Measurements from ENCODE around the gene RNF223. TPM values are rescaled to one million over a fixed set of nuclear protein-coding genes. Genes with fewer than 3 reads are reported as not detected.
"Not testable (repeated sequence)": the region's sequence is repeated elsewhere in the genome, so short reads cannot be mapped to it uniquely, and the experiment has no call there.

Gene RNF223
- total RNA-seq, 1 donor from 2014 or later, result 1.2 TPM

DNA sequence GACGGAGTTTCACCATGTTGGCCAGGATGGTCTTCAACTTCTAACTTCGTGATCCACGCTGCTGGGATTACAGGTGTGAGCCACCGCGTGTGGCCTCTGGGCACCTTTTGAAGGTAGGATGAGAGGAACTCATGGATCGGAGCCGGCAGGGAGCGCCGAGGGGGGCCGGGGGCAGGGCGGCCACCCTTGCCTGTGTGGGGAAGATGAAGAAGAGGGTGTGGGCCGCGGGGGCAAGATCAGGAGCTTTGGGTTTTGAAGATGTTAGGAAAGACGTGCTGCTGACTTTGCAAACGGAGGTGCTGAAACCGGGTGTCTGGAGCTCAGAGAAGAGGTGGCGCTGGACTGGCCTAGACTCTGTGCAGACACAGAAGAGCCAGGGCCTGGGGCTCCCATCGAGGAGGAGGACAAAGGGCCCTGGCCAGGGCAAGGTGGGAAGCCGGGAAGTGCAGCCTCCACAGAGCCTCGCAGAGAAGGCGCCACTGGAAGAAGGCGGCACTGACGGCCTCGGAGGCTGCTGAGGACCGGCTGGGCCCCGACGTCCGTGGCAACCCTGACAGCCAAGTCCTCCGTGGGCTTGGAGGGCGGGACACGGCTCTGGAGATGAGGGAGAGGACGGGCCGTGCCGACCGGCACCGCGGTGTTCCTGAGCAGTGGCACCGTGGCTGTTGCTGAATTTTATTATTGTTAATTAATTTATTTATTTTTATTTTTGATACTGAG, 13.7 kb downstream of the RNF223 start:
- H3K9me3 Mint-ChIP-seq, result no peaks in the 10 kb centered on the region

DNA sequence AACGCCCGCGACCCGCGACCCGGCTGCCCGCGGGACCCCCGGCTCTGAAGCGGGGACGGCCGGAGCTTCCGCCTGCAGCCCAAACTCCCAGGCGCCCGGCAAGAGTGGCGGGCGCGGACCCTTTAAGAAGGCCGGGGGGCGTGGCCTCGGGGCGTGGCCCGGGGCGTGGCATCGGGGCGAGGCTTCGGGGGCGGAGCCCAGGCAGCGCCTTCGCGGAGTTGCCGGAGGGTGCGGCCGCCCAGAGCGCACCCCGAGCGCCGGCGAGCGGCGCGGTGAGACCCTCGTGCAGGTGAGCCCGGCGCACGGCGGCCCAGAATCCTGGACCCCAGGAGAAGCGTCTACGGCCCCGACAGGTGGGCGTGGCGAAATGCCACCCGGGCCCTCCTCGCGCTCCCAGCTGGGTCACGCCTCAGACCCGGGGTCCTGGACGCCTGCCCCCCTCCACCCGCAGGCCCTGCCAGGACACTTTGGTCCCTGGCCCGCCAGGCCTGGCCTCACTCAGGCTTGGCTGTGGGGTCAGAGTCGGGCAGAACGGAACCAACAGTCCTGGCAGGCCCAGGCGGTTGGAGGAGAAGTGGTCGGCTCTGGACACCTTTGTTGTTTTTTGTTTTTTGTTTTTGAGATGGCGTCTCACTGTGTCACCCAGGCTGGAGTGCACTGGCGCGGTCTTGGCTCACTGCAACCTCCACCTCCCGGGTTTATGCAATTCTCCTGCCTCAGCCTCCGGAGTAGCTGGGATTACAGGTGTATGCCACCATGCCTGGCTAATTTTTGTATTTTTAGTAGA, 14.4 kb downstream of the RNF223 start:
- Mint-ChIP-seq H3K4me1 (ENCODE audit: unreplicated experiment) (peaks cover 5% of the 10 kb centered on the region), H3K36me3 (no peaks in the 10 kb centered on the region), H3K4me3 (peak overlapping the region; percentile 45), H3K27me3 (peaks cover 40% of the 10 kb centered on the region), H3K27ac (no peak overlapping the region), H3K9me3 (no peaks in the 10 kb centered on the region)
- DNase-seq (ENCODE audit: extremely low spot score, unreplicated experiment), result no peak
- TF ChIP-seq, protein P1, sequence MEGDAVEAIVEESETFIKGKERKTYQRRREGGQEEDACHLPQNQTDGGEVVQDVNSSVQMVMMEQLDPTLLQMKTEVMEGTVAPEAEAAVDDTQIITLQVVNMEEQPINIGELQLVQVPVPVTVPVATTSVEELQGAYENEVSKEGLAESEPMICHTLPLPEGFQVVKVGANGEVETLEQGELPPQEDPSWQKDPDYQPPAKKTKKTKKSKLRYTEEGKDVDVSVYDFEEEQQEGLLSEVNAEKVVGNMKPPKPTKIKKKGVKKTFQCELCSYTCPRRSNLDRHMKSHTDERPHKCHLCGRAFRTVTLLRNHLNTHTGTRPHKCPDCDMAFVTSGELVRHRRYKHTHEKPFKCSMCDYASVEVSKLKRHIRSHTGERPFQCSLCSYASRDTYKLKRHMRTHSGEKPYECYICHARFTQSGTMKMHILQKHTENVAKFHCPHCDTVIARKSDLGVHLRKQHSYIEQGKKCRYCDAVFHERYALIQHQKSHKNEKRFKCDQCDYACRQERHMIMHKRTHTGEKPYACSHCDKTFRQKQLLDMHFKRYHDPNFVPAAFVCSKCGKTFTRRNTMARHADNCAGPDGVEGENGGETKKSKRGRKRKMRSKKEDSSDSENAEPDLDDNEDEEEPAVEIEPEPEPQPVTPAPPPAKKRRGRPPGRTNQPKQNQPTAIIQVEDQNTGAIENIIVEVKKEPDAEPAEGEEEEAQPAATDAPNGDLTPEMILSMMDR (conservative IDR thresholded peaks at IDR 0.05), result no peak

More for the DNA sequence above, 13.7 kb downstream of the RNF223 start:
- Mint-ChIP-seq H3K27me3 (peaks cover 41% of the 10 kb centered on the region), H3K4me1 (ENCODE audit: unreplicated experiment) (peaks cover 5% of the 10 kb centered on the region), H3K27ac (no peak overlapping the region), H3K4me3 (peak overlapping the region; percentile 45), H3K36me3 (no peaks in the 10 kb centered on the region)
- DNase-seq (ENCODE audit: extremely low spot score, unreplicated experiment), result no peak
- TF ChIP-seq, protein P1 (conservative IDR thresholded peaks at IDR 0.05), result no peak

DNA sequence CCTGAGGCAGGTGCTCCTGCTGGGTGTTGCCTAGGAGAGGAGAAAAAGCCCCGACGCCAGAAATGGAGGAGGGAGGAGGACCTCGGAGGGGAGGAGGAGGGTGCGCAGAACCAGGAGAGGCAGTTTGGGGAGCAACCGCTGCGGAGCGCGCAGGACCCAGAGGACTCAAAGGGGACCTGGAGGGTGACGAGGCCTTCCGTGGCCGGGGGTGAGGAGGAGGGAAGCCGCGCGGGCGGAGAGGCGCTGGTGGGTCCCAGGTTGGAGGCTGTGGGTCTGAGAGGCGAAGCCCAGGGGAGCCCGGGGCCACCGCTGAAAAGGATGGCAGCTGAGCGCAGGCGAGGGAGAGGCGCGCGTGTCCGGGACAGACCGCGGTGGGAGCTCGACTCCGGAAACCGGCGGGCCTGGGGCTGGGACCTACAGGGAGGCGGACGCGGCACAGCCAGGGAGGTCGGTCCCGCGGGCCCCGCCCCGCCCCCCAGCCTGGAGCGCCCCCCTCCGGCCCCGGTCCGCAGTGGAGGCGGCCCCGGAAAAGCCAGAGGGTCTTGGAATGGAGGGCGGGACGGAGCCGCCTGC, 15.1 kb downstream of the RNF223 start:
- TF ChIP-seq, protein P1 (conservative IDR thresholded peaks at IDR 0.05), result peak; percentile 69
- Mint-ChIP-seq H3K27me3 (peaks cover 40% of the 10 kb centered on the region), H3K27ac (no peak overlapping the region), H3K4me3 (peak overlapping the region; percentile 79), H3K36me3 (no peaks in the 10 kb centered on the region), H3K9me3 (no peaks in the 10 kb centered on the region), H3K4me1 (ENCODE audit: unreplicated experiment) (peaks cover 5% of the 10 kb centered on the region)
- no peak for DNase-seq (ENCODE audit: extremely low spot score, unreplicated experiment)

DNA sequence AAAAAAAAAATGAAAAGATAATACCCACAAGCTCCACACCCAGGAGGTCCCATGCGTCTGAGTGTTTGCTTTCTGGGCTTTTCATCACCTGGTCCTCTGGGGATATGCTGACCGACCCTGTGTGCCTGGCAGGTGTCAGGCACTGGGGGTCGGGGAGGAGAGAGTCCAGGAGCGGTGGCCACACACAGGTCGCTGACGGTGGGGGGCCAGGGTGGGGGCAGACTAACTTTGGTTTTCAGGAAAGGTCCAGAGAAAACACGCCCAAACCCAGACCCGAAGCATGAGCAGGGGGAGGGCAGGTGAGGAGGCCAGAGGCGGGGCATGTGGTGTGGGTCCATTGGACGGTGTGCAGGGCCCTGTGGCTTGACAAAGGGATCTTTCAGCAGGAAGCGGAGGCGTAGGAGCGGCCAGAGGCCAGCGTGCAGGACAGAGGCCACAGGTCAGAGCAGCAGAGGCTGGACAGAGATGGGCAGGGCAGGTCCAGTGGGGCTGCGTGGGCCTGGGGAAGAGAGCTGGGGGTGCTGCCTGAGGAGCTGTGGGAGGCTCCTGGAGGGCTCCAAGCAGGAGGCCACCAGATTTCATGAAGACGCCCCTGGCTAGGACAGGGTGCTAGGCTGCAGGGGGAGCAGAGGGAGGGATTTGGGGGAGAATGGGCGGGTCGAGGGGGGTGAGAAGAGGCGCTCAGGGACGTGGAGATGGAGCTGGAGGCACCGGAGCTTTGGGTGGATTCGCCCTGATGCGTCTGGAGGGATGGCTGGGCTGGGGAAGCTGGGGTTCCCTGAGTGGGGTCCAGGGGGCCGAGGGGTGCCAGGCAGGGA, 15.8 kb downstream of the RNF223 start:
- Mint-ChIP-seq H3K9me3 (no peaks in the 10 kb centered on the region), H3K27me3 (peaks cover 40% of the 10 kb centered on the region), H3K27ac (peak overlapping the region; percentile 51), H3K4me1 (ENCODE audit: unreplicated experiment) (peaks cover 5% of the 10 kb centered on the region), H3K4me3 (peak overlapping the region; percentile 79), H3K36me3 (no peaks in the 10 kb centered on the region)
- DNase-seq (ENCODE audit: extremely low spot score, unreplicated experiment), result no peak
- TF ChIP-seq, protein P1 (conservative IDR thresholded peaks at IDR 0.05), result no peak

DNA sequence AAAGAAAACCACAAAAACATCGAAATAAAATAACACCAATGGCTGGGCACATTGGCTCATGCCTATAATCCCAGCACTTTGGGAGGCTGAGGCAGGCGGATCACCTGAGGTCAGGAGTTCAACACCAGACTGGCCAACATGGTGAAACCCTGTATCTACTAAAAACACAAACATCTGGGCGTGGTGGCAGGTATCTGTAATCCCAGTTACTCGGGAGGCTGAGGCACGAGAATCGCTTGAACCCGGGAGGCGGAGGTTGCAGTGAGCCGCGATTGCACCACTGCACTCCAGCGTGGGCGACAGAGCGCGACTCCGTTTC, 16.4 kb downstream of the RNF223 start:
- peaks cover 40% of the 10 kb centered on the region for H3K27me3 Mint-ChIP-seq
- not testable (repeated sequence) for H3K4me1 Mint-ChIP-seq (ENCODE audit: unreplicated experiment); H3K36me3 Mint-ChIP-seq; H3K9me3 Mint-ChIP-seq; DNase-seq (ENCODE audit: extremely low spot score, unreplicated experiment); H3K27ac Mint-ChIP-seq
- peak overlapping the region; percentile 51 for H3K4me3 Mint-ChIP-seq

Data from type B pancreatic cell (in vitro differentiated cells).